Parietal lobe (tissue), 1 donor: ENCODE data around the gene KIF27. TPM values are rescaled to one million over a fixed set of nuclear protein-coding genes. Genes with fewer than 3 reads are reported as not detected.

Experiments used
- total RNA-seq: library from RNA; depleted of rRNA; stranded (reverse); fragments of >200 nt; gene quantifications from one replicate; pipeline ENCODE4 v1.2.3, GENCODE V29; 2014

Gene KIF27
- 18.8 TPM for total RNA-seq

GRCh38 chr9:83920927-83921707 lies at the start of gene KIF27:
Gene KIF27 (minus strand): TSS chr9:83921432. CDS start chr9:83915591, 5,841 bp downstream.

DNA sequence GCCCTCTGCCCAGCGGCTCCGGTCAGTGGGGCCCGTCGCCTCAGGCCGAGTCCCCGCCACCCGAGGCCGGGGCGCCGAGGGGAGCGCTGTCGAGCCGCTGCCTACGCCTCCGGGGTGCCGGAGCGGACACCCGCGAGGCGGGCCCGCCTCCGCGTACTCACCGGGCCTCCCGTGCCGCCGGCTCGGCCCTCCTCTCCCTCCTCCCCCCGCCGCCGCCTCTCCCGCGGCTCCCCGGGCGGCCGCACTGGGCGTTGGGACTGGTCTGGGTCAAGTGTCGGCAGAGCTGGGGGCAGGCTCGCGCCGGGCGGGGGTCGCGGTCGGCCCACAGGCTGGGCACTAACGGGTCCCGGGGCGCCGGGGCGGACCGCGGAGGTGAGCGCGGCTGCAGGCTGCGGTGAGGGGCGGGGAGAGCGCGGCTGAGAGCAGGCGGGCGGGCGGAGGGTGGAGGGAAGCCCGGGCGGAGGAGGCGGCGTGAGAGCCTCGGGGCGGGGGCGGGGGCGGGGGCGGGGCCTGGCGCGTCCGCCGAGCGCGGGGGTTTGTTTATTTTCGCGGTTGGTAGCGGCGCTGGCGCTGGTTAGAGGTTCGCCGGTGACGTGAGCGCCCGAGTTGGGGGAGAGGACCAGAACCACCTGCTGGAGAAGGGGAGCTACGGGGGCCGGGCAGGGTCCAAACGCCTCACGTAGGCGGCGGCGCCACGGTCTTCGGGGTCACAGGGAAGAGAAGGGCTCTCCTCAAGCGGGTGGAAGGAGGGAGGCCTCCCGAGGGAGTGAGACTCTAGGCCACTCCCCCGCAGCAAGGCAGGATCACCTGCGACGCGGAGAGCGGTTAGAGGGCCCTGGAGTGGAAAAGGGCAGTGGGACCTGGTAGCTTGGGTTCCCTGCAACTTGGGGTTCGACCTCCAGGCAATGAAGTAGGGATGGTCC lies 103.6 kb downstream of the KIF27 start, which contains the start of gene GKAP1:
Gene GKAP1, minus strand, starts transcription at position 414 of the 923 bp plus-strand sequence. CDS start 11,252 bp downstream, outside the sequence.

Other genes with a start within 250 kb of the KIF27 start
- 211 TPM for gene UBQLN1, start 213.5 kb downstream of the KIF27 start, total RNA-seq
- gene GKAP1, start 103.7 kb downstream of the KIF27 start, total RNA-seq: 13.1 TPM
- gene HNRNPK, start 58.8 kb upstream of the KIF27 start, total RNA-seq: 766 TPM
- gene RMI1, start 59.4 kb upstream of the KIF27 start, total RNA-seq: 24.4 TPM